ENCODE measurements around the gene MED27.

GRCh38 chr9:131854334-131854733, 225.3 kb downstream of the MED27 start:
- TF ChIP-seq ZNF75D (CRISPR knock-in tag; IDR thresholded peaks at IDR 0.05; ENCODE audit: borderline replicate concordance) (no peak), RAD51 (IDR thresholded peaks at IDR 0.05; ENCODE audit: borderline replicate concordance) (no peak), POLR2AphosphoS5 (IDR thresholded peaks at IDR 0.05; ENCODE audit: low read depth, low read length) (no peak), KDM4B (CRISPR knock-in tag; IDR thresholded peaks at IDR 0.05) (no peak), ZNF703 (CRISPR knock-in tag; IDR thresholded peaks at IDR 0.05; ENCODE audit: borderline replicate concordance) (no peak), PRDM15 (CRISPR knock-in tag; IDR thresholded peaks at IDR 0.05) (no peak), SMAD3 (CRISPR knock-in tag; IDR thresholded peaks at IDR 0.05) (no peak), HNF4A (CRISPR knock-in tag; IDR thresholded peaks at IDR 0.05) (no peak)
